H1 (cell line): ENCODE measurements around the gene VAMP2.

Experiments
- ATF3 ChIP-seq: IDR thresholded peaks from 2 replicates; pipeline ENCODE4 v1.6.1; 2011; ENCODE audit warnings: low read depth, mild to moderate bottlenecking, low read length; ENCODE audit not compliant: insufficient read depth
- EP300 ChIP-seq, 2 experiments: IDR thresholded peaks; 1 replicate in 1 of 2; 2 replicates in 1 of 2; pipeline ENCODE4 v1.6.1; 2011 to 2012; ENCODE audit warnings: low read depth in 2 of 2, low read length in 2 of 2, mild to moderate bottlenecking in 2 of 2, borderline replicate concordance in 1 of 2, inconsistent platforms in 1 of 2, moderate library complexity in 1 of 2
- POLR2A ChIP-seq, 2 experiments: IDR thresholded peaks; 1 replicate in 1 of 2; 2 replicates in 1 of 2; pipeline ENCODE4 v1.6.1; 2011; ENCODE audit warnings: low read depth in 2 of 2, low read length in 2 of 2, mild to moderate bottlenecking in 2 of 2; ENCODE audit errors: control extremely low read depth in 1 of 2
- POLR2AphosphoS5 ChIP-seq: IDR thresholded peaks from 2 replicates; pipeline ENCODE4 v1.6.1; 2011; ENCODE audit warnings: low read depth, low read length
- SIRT6 ChIP-seq: IDR thresholded peaks from one replicate; pipeline ENCODE4 v1.7.1; 2012; ENCODE audit warnings: low read length, inconsistent platforms
- TEAD4 ChIP-seq: IDR thresholded peaks from 2 replicates; pipeline ENCODE4 v1.6.1; 2012; ENCODE audit warnings: low read depth, low read length, inconsistent platforms, mixed read lengths
- USF2 ChIP-seq: IDR thresholded peaks from 2 replicates; pipeline ENCODE4 v1.6.1; 2011; ENCODE audit warnings: low read length, improper control_type of control experiment

GRCh38 chr17:8125947-8126490 lies 36.7 kb downstream of the VAMP2 start:
- TF ChIP-seq SIRT6 (no peak), POLR2AphosphoS5 (no peak), USF2 (no peak), EP300 (IDR thresholded peaks at IDR 0.05; ENCODE audit: borderline replicate concordance in 1 of 2, low read depth in 2 of 2, low read length in 2 of 2) (no peak), POLR2A (IDR thresholded peaks at IDR 0.05; ENCODE audit: control extremely low read depth in 1 of 2, low read depth in 2 of 2, low read length in 2 of 2) (no peak), TEAD4 (no peak), ATF3 (no peak)
